Measurements from ENCODE around the gene NAV2.

- TF ChIP-seq CTCF (IDR thresholded peaks at IDR 0.05) (no peak), POLR2AphosphoS5 (IDR thresholded peaks at IDR 0.05) (no peak)
These were observed 47.6 kb upstream of the NAV2 start for GRCh38 chr11:19664886-19665548.

All from transverse colon (tissue), 4 donors.